GM19455 (cell line): Measurements from ENCODE around the gene NUTM2F.
A peak's percentile ranks its signal among the peaks of the same experiment; 100 is the strongest.
"Not testable (repeated sequence)": the region's sequence is repeated elsewhere in the genome, so short reads cannot be mapped to it uniquely, and the experiment has no call there.

ENCODE experiments used
- ATAC-seq: cut with Tn5 transposase; IDR thresholded peaks from one replicate; pipeline ENCODE4 v1.9.1; 2021; ENCODE audit not compliant: unreplicated experiment

Gene NUTM2F

GRCh38 chr9:94328544-94328943 is at the start of gene NUTM2F:
NUTM2F (minus strand) TSS chr9:94328644; CDS start chr9:94328623, 21 bp downstream.
- not testable (repeated sequence) for ATAC-seq

GRCh38 chr9:94375197-94375596 is 46.8 kb upstream of the NUTM2F start:
- peak; percentile 59 for ATAC-seq

GRCh38 chr9:94374176-94375056 is 46.0 kb upstream of the NUTM2F start:
- peak; percentile 89 for ATAC-seq

- ATAC-seq, result not testable (repeated sequence)
Observed at GRCh38 chr9:94373779-94374175, 45.3 kb upstream of the NUTM2F start.

- ATAC-seq, result not testable (repeated sequence)
Observed at GRCh38 chr9:94370266-94370665, 41.8 kb upstream of the NUTM2F start.

- not testable (repeated sequence) for ATAC-seq
Observed at GRCh38 chr9:94364093-94364614, 35.7 kb upstream of the NUTM2F start.

GRCh38 chr9:94357158-94357557 is 28.7 kb upstream of the NUTM2F start:
- not testable (repeated sequence) for ATAC-seq

- not testable (repeated sequence) for ATAC-seq
Observed at GRCh38 chr9:94351901-94352723, 23.7 kb upstream of the NUTM2F start.

- ATAC-seq, result not testable (repeated sequence)
Observed at GRCh38 chr9:94348754-94349153, 20.3 kb upstream of the NUTM2F start.

GRCh38 chr9:94347451-94347850 is 19.0 kb upstream of the NUTM2F start:
- ATAC-seq, result not testable (repeated sequence)

GRCh38 chr9:94341703-94342102 is 13.3 kb upstream of the NUTM2F start:
- not testable (repeated sequence) for ATAC-seq

- not testable (repeated sequence) for ATAC-seq
Observed at GRCh38 chr9:94340750-94341149, 12.3 kb upstream of the NUTM2F start.

GRCh38 chr9:94339657-94340056 is 11.2 kb upstream of the NUTM2F start:
- ATAC-seq, result not testable (repeated sequence)

GRCh38 chr9:94338723-94339122 is 10.3 kb upstream of the NUTM2F start:
- not testable (repeated sequence) for ATAC-seq

- not testable (repeated sequence) for ATAC-seq
Observed at GRCh38 chr9:94336445-94336844, 8.0 kb upstream of the NUTM2F start.

- ATAC-seq, result not testable (repeated sequence)
Observed at GRCh38 chr9:94325583-94325982, 2.9 kb downstream of the NUTM2F start.

GRCh38 chr9:94323153-94323798 is 5.2 kb downstream of the NUTM2F start:
- not testable (repeated sequence) for ATAC-seq

GRCh38 chr9:94322342-94322940 is 6.0 kb downstream of the NUTM2F start:
- not testable (repeated sequence) for ATAC-seq

GRCh38 chr9:94317949-94318657 is 10.3 kb downstream of the NUTM2F start:
- not testable (repeated sequence) for ATAC-seq

- peak; percentile 68 for ATAC-seq
Observed at GRCh38 chr9:94316236-94316635, 12.2 kb downstream of the NUTM2F start.
